HCT116 (cell line): ENCODE measurements around the gene TSC22D3. TPM values are rescaled to one million over a fixed set of nuclear protein-coding genes. Genes with fewer than 3 reads are reported as not detected.
A peak's percentile ranks its signal among the peaks of the same experiment; 100 is the strongest.

ENCODE experiments used
- ATAC-seq: fragments of 200-7000 bp; cut with Tn5 transposase; 2 replicates; pipeline ENCODE4 v1.9.1; 2020; ENCODE audit warnings: mild to moderate bottlenecking, moderate library complexity
- BruUV-seq: library from RNA; stranded (reverse); fragments of 400-500 nt; replicated peaks from 2 replicates; lab custom pipeline; 2021; lab: Mats Ljungman, UMichigan
- CTCF ChIA-PET: fragments of 300-600 bp; sonication (Branson Sonifier 250); formaldehyde crosslinking; loops from one replicate; lab custom pipeline; 2021; ENCODE audit warnings: antibody characterized with exemption; lab: Charles Lee
- POLR2A ChIA-PET: fragments of 300-600, 350-600 bp; sonication (Branson Sonifier 250); formaldehyde crosslinking; loops from one replicate; lab custom pipeline; 2021; ENCODE audit warnings: antibody characterized with exemption; lab: Charles Lee
- RAD21 ChIA-PET, 2 experiments: fragments of 300-600 bp; sonication (Branson Sonifier 250); formaldehyde crosslinking; loops; one replicate each; lab custom pipeline; 2023; ENCODE audit warnings: low total read pairs in 2 of 2; ENCODE audit not compliant: uncharacterized antibody in 2 of 2, unreplicated experiment in 2 of 2, low non-redundant PET in 1 of 2; lab: Charles Lee
- DNase-seq: peaks from one replicate; pipeline ENCODE4 v3.0.0-alpha.2; 2010; ENCODE audit warnings: low read depth, low spot score
- H2AFZ ChIP-seq: fragments of 200-600 bp; shearing (Covaris generic), sonication (generic); 2 replicates; pipeline ENCODE4 v1.6.1; 2017; ENCODE audit warnings: low read depth, mixed run types, mixed read lengths, antibody characterized with exemption, low read length; ENCODE audit not compliant: poor library complexity, severe bottlenecking
- H3K27ac ChIP-seq: 2 replicates; pipeline ENCODE4 v1.5.1; 2012; ENCODE audit warnings: low read depth, low read length
- H3K27me3 ChIP-seq: fragments of 200-600 bp; sonication (generic); 2 replicates; pipeline ENCODE4 v1.6.1; 2016; ENCODE audit warnings: mixed run types, low read length, mixed read lengths; ENCODE audit not compliant: insufficient read depth
- H3K36me3 ChIP-seq, 2 experiments: fragments of 200-500 bp in 1 of 2; fragments of 200-600 bp in 1 of 2; sonication (Bioruptor generic) in 1 of 2; sonication (generic) in 1 of 2; 2 replicates each; pipeline versions ENCODE4 v1.5.1 to v1.6.1; 2014 to 2016; ENCODE audit warnings: low read length in 2 of 2, inconsistent platforms in 1 of 2, mixed read lengths in 1 of 2, mixed run types in 1 of 2; ENCODE audit not compliant: insufficient read depth in 2 of 2, control insufficient read depth in 1 of 2
- H3K4me1 ChIP-seq, 2 experiments: fragments of 200-600 bp in 1 of 2; sonication (generic) in 1 of 2; 2 replicates each; pipeline versions ENCODE4 v1.5.1 to v1.6.1; 2012 to 2017; ENCODE audit warnings: low read length in 2 of 2, inconsistent platforms in 1 of 2, mild to moderate bottlenecking in 1 of 2, mixed read lengths in 1 of 2, mixed run types in 1 of 2, moderate library complexity in 1 of 2; ENCODE audit not compliant: insufficient read depth in 2 of 2, control insufficient read depth in 1 of 2
- H3K4me2 ChIP-seq: fragments of 200-600 bp; sonication (generic); 2 replicates; pipeline ENCODE4 v1.6.1; 2017; ENCODE audit warnings: mixed run types, low read length, mixed read lengths
- H3K4me3 ChIP-seq, 2 experiments: fragments of 200-600 bp in 1 of 2; sonication (generic) in 1 of 2; replicated peaks in 1 of 2; 2 replicates each; pipeline ENCODE4 v1.5.1; 2011 to 2016; ENCODE audit warnings: low read length in 2 of 2, control low read depth in 1 of 2, low read depth in 1 of 2, mild to moderate bottlenecking in 1 of 2, mixed read lengths in 1 of 2, mixed run types in 1 of 2
- H3K79me2 ChIP-seq: fragments of 200-600 bp; sonication (generic); 2 replicates; pipeline ENCODE4 v1.6.1; 2017; ENCODE audit warnings: mild to moderate bottlenecking, mixed run types, low read length, moderate library complexity, mixed read lengths; ENCODE audit not compliant: insufficient read depth
- H3K9ac ChIP-seq: fragments of 200-600 bp; sonication (generic); 2 replicates; pipeline ENCODE4 v1.6.1; 2016; ENCODE audit warnings: low read length, mixed read lengths
- H3K9me2 ChIP-seq: fragments of 200-600 bp; sonication (generic), shearing (Covaris generic); 2 replicates; pipeline ENCODE4 v1.6.1; 2017; ENCODE audit warnings: mixed run types, mild to moderate bottlenecking, moderate library complexity; ENCODE audit not compliant: insufficient read depth
- H3K9me3 ChIP-seq, 2 experiments: fragments of 200-500 bp in 1 of 2; fragments of 200-600 bp in 1 of 2; sonication (Bioruptor generic) in 1 of 2; sonication (generic) in 1 of 2; 2 replicates each; pipeline ENCODE4 v1.6.1; 2014 to 2017; ENCODE audit warnings: low read length in 2 of 2, mixed read lengths in 2 of 2, inconsistent platforms in 1 of 2, low read depth in 1 of 2, mild to moderate bottlenecking in 1 of 2, mixed run types in 1 of 2, moderate library complexity in 1 of 2; ENCODE audit not compliant: control insufficient read depth in 1 of 2, insufficient read depth in 1 of 2
- H4K20me1 ChIP-seq: fragments of 200-600 bp; sonication (generic), shearing (Covaris generic); 2 replicates; pipeline ENCODE4 v1.6.1; 2017; ENCODE audit warnings: mixed run types, mild to moderate bottlenecking, moderate library complexity; ENCODE audit not compliant: insufficient read depth
- EGR1 ChIP-seq: IDR thresholded peaks from 2 replicates; pipeline ENCODE4 v1.6.1; 2012; ENCODE audit warnings: low read depth
- EZH2 ChIP-seq: fragments of 200-600 bp; sonication (generic); IDR thresholded peaks from 2 replicates; pipeline ENCODE4 v1.6.1; 2017; ENCODE audit warnings: antibody characterized with exemption, mixed run types
- FOSL1 ChIP-seq: IDR thresholded peaks from 2 replicates; pipeline ENCODE4 v1.6.1; 2012; ENCODE audit warnings: low read depth
- JUND ChIP-seq: IDR thresholded peaks from 2 replicates; pipeline ENCODE4 v1.6.1; 2012
- MAX ChIP-seq: IDR thresholded peaks from 2 replicates; pipeline ENCODE4 v1.6.1; 2012
- REST ChIP-seq: IDR thresholded peaks from 2 replicates; pipeline ENCODE4 v1.6.1; 2012; ENCODE audit warnings: low read depth
- SP1 ChIP-seq: IDR thresholded peaks from 2 replicates; pipeline ENCODE4 v1.6.1; 2012; ENCODE audit warnings: low read depth
- SRF ChIP-seq: IDR thresholded peaks from 2 replicates; pipeline ENCODE4 v1.6.1; 2012; ENCODE audit warnings: low read depth
- YY1 ChIP-seq: IDR thresholded peaks from 2 replicates; pipeline ENCODE4 v1.6.1; 2011; ENCODE audit warnings: low read length, low read depth, moderate library complexity, mild to moderate bottlenecking; ENCODE audit not compliant: insufficient replicate concordance; ENCODE audit errors: extremely low read depth
- ZFX ChIP-seq: fragments of 450-650 bp; IDR thresholded peaks from 2 replicates; pipeline ENCODE4 v1.6.1; 2017
- ZNF274 ChIP-seq: fragments of 200-500 bp; sonication (Bioruptor generic); IDR thresholded peaks from 2 replicates; pipeline ENCODE4 v1.6.1; 2014; ENCODE audit warnings: mild to moderate bottlenecking, low read depth, low read length, inconsistent platforms
- intact Hi-C: fragments of 100-400 bp; cut with micrococcal nuclease; formaldehyde crosslinking; loops from 2 replicates; pipeline ENCODE4 v1.10.0; 2022
- total RNA-seq: library from RNA; stranded (reverse); gene quantifications from one replicate; pipeline ENCODE4 v1.2.1, GENCODE V29; 2021; ENCODE audit not compliant: unreplicated experiment

The TSC22D3 gene
- total RNA-seq, 1 experiment from 2014 or later: 24.6 TPM

- ChIA-PET RAD21 (interaction anchor here in 1 of 2 experiments (1.0 kb wide), 1 partner anchor 99 kb away, joined by 3 read pairs; the partner anchor contains the start of gene NCBP2L), POLR2A (interaction anchor here (2.4 kb wide), 1 partner anchor 39 kb away, joined by 9 read pairs; no protein-coding TSS in a partner anchor), CTCF (interaction anchor here (1.9 kb wide), 1 partner anchor 100 kb away, joined by 4 read pairs; the partner anchor contains the start of gene NCBP2L)
- H3K27ac ChIP-seq: peak overlapping the region; percentile 78
- H2AFZ ChIP-seq: no peak overlapping the region
- no peak for TF ChIP-seq ZFX
- no peak for TF ChIP-seq JUND
- TF ChIP-seq YY1: no peak
- no peak for TF ChIP-seq SP1
- TF ChIP-seq FOSL1: no peak
- TF ChIP-seq ZNF274: no peak
- TF ChIP-seq EGR1: no peak
- no peak overlapping the region for H3K4me3 ChIP-seq
- BruUV-seq: no TSS peak
- H3K79me2 ChIP-seq: no peaks in the 10 kb centered on the region
- H3K4me2 ChIP-seq: peak overlapping the region; percentile 87
- H3K36me3 ChIP-seq: no peaks in the 10 kb centered on the region
- H3K9ac ChIP-seq: no peak overlapping the region
- peaks cover 31 to 54% of the 10 kb centered on the region in 2 experiments for H3K4me1 ChIP-seq
- H3K27me3 ChIP-seq: no peaks in the 10 kb centered on the region
- intact Hi-C loops: no loop called here
- no peaks in the 10 kb centered on the region for H3K9me2 ChIP-seq
- DNase-seq (no peak), ATAC-seq (no peak)
- H4K20me1 ChIP-seq: no peaks in the 10 kb centered on the region
- no peaks in the 10 kb centered on the region for H3K9me3 ChIP-seq
Observed at GRCh38 chrX:107677909-107678308, 97.7 kb downstream of the TSC22D3 start.

- Histone ChIP-seq H3K36me3 (no peaks in the 10 kb centered on the region), H3K27ac (peak overlapping the region; percentile 78), H3K79me2 (no peaks in the 10 kb centered on the region), H3K4me2 (peak overlapping the region; percentile 87), H3K4me3 (peak overlapping the region; percentile 61 to 67), H3K9ac (peak overlapping the region; percentile 82), H2AFZ (no peak overlapping the region), H4K20me1 (no peaks in the 10 kb centered on the region), H3K9me3 (no peaks in the 10 kb centered on the region), H3K4me1 (peaks cover 33 to 55% of the 10 kb centered on the region in 2 experiments), H3K9me2 (no peaks in the 10 kb centered on the region), H3K27me3 (no peaks in the 10 kb centered on the region)
- ChIA-PET CTCF (interaction anchor here (1.9 kb wide), 1 partner anchor 100 kb away, joined by 4 read pairs; the partner anchor contains the start of gene NCBP2L), POLR2A (interaction anchor here (0.6 to 2.4 kb wide), 2 partner anchors 40 to 89 kb away, joined by 4 to 9 read pairs; no protein-coding TSS in a partner anchor), RAD21 (interaction anchor here in 1 of 2 experiments (1.0 kb wide), 1 partner anchor 100 kb away, joined by 3 read pairs; the partner anchor contains the start of gene NCBP2L)
- DNase-seq (no peak), ATAC-seq (no peak)
- BruUV-seq: no TSS peak
- TF ChIP-seq REST (no peak), EZH2 (no peak), MAX (no peak), SRF (no peak), EGR1 (no peak)
- intact Hi-C loops: no loop called here
Observed at GRCh38 chrX:107677501-107677901, 98.1 kb downstream of the TSC22D3 start.
